Endometrial microvascular endothelial cells (primary cell): Measurements from ENCODE around the gene NECTIN1. TPM values are rescaled to one million over a fixed set of nuclear protein-coding genes. Genes with fewer than 3 reads are reported as not detected.

ENCODE experiments used
- in situ Hi-C: cut with HindIII; loops from 2 replicates; pipeline ENCODE4 v1.10.0; 2017; ENCODE audit warnings: low sequenced_read_pairs, low pct_unique_long_range_greater_than_20kb; ENCODE audit errors: inconsistent ontology term
- total RNA-seq: library from RNA; depleted of rRNA; stranded (reverse); fragments of >200 nt; gene quantifications from one replicate; pipeline ENCODE4 v1.2.3, GENCODE V29; 2015; ENCODE audit errors: inconsistent ontology term

NECTIN1 gene
- 23.6 TPM for total RNA-seq

DNA sequence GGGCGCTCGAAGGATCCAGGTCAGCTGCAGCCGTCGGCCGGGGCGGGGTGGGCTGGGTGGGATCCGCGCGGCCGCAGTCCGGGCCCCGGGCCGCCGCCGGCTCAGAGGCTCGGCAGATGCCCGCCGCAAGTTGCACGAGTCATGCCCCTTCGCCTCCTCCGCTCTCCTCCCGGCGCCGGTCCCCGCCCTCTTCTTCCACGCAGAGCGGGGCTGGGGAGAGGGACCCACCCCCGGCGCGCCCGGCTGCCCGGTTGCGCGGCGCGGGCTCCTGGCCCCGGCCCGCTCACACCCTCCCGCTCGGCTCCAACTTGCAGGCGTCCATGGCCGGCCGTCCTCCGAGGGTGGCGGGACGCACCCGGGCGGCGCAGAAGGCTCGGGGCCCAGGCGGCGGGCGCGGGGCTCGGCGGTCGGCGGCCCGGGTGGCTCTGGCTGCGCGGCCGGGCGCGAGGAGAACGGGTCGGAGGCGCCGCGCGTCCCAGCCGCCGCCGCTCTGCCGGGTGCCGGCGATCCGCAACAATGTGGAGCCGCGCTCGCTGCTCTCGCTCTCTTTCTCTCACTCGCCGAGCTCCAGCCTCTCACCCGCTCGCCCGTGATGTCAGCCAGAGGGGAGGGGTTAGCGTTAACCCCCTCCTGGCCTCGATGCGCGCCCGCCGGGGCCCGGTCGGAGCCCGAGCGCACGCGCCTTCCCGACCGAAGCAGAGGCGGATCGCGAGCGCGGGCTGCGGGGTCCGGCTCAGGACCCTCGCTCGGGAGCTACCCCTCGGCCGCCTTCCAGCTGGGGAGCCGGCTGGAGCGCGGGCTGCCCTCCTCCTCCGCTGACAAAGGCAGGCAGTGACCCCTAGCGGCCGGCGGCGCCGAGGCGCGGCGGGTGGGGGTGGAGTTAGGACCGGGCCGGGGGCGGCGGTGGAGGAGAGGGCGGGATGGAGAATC is at the start of gene NECTIN1:
Gene NECTIN1 (minus strand): TSS at position 550 of the 930 bp plus-strand sequence. CDS start 647 bp downstream, outside the sequence.
- in situ Hi-C loops, result no loop called here

GRCh38 chr11:119778391-119779194 is 49.6 kb upstream of the NECTIN1 start:
- in situ Hi-C loops, result no loop called here

- in situ Hi-C loops, result no loop called here
Measured at GRCh38 chr11:119777940-119778339, 48.9 kb upstream of the NECTIN1 start.

DNA sequence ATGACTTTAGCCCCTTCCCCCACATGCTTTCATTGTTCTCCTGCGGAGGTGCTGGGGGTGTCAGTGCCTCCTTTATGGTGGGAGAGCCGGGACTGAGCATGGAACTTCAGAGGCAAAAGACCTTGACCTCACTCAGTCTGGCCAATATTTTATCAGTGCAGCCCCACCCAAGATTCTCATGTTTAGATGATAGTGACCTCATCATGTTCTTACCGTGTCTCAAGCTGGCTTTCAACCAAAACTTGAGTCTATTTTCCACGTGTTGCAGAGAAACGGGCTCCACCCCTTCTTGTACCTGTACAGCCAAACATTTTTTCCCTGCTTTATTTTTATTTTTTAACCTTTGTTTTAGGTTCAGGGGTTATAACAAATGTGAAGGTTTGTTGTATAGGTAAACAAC is 47.7 kb upstream of the NECTIN1 start:
- in situ Hi-C loops, result no loop called here

GRCh38 chr11:119776031-119776636 is 47.1 kb upstream of the NECTIN1 start:
- in situ Hi-C loops, result no loop called here

- in situ Hi-C loops, result no loop called here
Measured at GRCh38 chr11:119774172-119774763, 45.3 kb upstream of the NECTIN1 start.

DNA sequence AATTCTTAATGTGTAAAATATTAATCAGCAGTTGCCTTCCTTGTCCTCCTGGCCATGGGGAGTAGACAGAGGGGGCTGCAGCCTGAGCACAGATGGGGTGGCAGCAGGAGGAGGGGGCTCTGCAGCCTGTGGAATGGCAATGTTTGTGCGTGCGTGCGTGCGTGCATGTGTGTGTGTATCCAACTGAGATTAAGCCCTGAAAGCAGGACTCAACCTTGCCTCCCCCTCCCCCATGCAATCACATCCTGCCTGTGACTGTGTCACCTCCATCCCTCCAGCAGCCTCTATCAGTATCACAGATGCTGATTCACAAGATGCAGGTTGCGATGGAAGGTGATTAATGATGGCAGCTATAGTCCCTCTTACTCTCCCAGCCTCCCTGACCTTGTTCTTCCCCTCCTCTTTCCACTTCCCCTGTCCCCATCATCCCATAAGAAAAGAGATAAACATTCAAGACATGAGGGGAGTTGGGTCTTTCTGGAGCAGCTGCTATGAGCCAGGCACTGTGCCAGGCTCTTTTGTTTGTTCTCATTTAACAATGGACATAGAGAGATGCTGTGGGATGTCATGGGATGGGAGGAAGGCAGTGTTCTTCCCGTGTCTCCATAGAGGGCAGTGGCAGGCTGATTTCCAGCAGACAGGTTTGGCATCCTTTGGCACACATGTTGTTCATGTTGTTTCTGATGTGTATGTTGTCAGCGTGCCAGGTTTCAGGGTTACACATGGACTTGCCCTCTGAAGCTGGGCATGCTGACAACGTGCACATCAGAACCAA is 43.8 kb upstream of the NECTIN1 start:
- in situ Hi-C loops, result no loop called here

GRCh38 chr11:119772076-119772475 is 43.1 kb upstream of the NECTIN1 start:
- in situ Hi-C loops, result no loop called here

- in situ Hi-C loops, result no loop called here
Measured at GRCh38 chr11:119771172-119771770, 42.3 kb upstream of the NECTIN1 start.

DNA sequence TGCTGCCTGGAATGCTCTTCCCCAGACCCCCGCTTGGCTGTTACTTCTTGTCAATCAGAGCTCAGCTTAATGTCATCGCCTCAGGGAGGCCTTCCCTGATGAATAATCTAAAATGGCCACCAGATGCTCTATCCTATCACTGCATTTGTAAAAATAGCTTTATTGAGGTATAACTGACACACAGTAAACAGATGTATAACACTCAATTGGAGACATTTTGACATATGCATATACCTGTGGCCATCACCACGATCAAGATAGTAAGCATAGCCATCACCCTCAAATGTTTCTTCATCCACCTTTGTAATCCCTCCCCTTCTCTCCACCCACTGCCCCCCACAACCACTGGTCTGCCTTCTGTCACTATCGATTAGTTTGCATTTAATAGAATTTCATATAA is 36.6 kb upstream of the NECTIN1 start:
- in situ Hi-C loops, result no loop called here

DNA sequence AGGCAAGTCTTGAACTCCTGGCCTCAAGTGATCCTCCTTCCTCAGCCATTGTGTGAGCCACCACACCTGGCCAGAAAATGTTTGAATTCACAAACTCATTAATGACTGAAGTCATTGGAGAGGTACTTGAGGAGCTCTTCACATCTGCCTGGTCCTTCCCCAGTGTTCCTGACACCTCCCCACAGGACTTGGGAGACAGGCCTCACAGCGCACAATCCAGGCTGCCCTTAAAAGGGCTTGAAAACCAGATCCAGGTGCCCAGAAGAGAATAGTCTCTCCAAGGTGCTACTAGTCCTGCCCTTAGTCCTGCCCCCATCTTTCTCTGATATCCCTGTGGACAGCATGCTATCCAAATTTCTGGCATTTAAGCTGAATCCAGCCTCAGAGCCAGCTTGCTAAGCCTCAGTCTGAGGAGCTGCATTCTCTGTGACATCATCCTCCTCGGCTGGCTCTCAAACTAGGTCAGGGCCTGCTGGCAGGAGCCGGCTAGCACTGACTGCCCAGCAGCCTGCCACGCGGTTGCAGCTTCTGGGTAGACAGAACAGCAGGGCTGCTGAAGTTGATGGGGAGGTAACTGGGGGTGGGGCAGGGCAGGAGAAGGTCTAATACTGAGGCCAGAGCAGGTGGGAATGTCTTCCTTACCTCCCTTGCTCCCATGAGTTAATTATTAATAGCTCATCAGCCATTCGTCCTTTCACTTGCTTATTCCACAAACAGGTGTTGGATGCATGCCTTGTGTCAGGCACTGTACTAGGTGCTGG is 35.3 kb upstream of the NECTIN1 start:
- in situ Hi-C loops, result no loop called here

- in situ Hi-C loops, result no loop called here
Measured at GRCh38 chr11:119763071-119763728, 34.2 kb upstream of the NECTIN1 start.

DNA sequence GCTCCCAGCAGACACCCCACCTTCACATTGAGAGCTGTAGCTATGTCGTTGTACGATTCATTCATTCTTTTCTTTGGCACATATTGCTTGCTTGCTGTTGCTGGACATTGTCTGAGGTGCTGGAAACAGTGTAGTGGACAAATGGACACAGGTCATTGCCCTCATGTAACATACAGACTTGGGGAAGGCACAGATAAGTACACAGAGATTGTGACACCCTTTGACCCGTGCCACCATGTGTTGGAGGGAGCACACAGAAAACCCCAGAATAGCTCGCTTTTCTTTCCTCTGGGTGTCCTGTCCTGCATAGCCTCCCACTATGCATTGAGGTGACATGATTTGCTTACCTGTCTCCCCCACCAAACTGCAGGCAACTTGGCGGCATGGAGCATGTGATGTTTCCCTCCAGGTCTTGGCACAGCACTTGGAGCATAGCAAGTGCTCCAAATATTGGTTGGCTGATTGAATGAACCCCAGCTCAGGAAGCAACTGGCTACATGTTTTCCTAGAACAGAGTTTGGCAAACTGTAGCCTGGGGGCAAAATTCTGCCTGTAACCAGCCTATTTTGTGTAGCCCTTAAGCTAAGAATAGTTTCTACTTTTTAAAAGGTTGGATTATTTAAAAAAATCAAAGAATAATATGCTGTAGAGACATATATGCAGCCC is 30.9 kb upstream of the NECTIN1 start:
- in situ Hi-C loops, result no loop called here

GRCh38 chr11:119759324-119759723 is 30.3 kb upstream of the NECTIN1 start:
- in situ Hi-C loops, result no loop called here

GRCh38 chr11:119758291-119758690 is 29.3 kb upstream of the NECTIN1 start:
- in situ Hi-C loops, result no loop called here

DNA sequence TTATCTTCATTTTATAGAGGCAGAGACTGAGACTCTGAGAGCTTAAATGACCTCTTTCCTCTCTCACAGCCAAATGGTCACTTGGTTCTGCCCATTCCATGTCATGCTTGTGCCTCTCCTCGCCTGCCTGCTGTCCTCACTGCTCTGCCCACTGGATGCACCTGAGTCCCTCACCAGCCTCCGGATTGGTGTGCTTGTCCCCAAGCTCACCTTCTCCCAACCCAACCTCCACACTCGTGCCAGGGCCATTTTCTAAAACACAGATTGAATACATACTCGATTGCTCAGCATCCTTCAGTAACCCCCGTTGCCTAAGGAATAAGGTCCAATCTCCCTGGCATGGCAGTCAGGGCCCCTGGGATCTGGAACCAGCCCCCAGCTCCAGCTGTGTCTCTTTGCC is 28.4 kb upstream of the NECTIN1 start:
- in situ Hi-C loops, result no loop called here
